ENCODE results near the gene CLCN4.

DNA sequence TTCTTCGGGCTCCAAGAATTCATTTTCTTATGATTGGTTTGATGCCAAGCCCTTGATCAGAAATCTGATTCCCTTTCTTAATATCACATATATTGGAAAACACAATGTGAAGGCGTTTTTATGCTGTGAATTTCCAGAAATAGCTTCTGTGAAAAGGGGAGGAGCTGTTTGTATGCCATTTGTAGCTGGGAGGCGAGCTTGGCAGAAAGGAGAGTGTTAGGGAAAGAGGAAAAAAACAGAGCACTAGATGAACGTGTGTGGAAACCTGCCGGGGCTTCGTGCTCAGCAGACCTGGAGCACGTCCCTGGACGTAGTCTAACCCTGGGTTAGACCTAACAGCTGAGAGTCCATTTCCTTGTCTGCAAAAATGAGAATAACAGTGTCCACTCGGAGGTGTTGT is 3.4 kb downstream of the CLCN4 start:
- TF ChIP-seq, protein P1, sequence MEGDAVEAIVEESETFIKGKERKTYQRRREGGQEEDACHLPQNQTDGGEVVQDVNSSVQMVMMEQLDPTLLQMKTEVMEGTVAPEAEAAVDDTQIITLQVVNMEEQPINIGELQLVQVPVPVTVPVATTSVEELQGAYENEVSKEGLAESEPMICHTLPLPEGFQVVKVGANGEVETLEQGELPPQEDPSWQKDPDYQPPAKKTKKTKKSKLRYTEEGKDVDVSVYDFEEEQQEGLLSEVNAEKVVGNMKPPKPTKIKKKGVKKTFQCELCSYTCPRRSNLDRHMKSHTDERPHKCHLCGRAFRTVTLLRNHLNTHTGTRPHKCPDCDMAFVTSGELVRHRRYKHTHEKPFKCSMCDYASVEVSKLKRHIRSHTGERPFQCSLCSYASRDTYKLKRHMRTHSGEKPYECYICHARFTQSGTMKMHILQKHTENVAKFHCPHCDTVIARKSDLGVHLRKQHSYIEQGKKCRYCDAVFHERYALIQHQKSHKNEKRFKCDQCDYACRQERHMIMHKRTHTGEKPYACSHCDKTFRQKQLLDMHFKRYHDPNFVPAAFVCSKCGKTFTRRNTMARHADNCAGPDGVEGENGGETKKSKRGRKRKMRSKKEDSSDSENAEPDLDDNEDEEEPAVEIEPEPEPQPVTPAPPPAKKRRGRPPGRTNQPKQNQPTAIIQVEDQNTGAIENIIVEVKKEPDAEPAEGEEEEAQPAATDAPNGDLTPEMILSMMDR (IDR thresholded peaks at IDR 0.05): no peak
- TF ChIP-seq POLR2A (IDR thresholded peaks at IDR 0.05) (no peak), POLR2AphosphoS5 (IDR thresholded peaks at IDR 0.05) (no peak)

Measured in upper lobe of left lung (tissue), 4 donors.